Kidney capillary endothelial cell (primary cell): ENCODE measurements around the gene OMA1.
"Not testable (repeated sequence)": the region's sequence is repeated elsewhere in the genome, so short reads cannot be mapped to it uniquely, and the experiment has no call there.

Experiments used
- DNase-seq: peaks from one replicate; pipeline ENCODE4 v3.0.0-alpha.2; 2018; ENCODE audit warnings: low spot score

OMA1 gene

DNA sequence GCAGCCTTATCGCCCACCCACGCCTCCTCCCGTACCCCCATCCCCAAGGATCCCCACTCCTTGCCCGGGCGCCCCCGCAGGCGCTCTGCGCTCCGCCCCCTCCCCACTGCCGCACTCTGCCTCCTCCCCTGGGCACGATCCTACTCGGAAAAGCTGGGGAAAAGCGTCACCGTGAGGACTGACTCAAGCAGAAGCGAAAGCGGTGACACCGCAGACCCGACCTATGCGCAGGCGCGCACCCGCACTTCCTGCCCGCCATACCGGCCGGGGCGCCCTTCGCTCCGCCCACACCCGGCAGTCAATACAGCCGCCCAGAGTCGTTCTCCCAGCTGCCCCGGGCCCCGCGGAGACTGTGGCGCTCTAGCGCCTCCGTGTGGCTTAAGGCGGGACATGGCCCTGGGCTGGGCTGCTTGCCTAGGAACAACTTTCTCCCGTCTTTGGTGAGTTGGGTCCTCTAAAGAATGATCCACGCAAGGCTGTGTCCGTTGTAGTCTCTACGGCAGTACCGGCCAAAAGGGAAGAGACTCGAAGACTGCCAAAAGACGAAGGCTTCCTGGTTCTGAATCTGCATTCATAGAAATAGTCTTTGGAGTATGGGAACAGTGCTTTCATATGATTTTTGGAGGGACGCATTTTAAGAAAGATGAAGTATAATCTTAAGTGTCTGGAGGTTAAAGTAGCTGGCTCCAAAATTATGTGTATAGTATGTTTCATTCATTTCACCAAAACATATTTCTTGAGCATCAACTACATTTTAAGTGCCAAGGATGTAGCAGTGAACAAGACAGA, at the start of gene OMA1:
OMA1 (minus strand) TSS at position 207 of the 789 bp plus-strand sequence. CDS start 7,432 bp downstream, outside the sequence.
- DNase-seq, result peak; percentile 98

GRCh38 chr1:58594546-58594945, 48.0 kb upstream of the OMA1 start:
- no peak for DNase-seq

GRCh38 chr1:58592522-58593134, 46.1 kb upstream of the OMA1 start:
- no peak for DNase-seq

DNA sequence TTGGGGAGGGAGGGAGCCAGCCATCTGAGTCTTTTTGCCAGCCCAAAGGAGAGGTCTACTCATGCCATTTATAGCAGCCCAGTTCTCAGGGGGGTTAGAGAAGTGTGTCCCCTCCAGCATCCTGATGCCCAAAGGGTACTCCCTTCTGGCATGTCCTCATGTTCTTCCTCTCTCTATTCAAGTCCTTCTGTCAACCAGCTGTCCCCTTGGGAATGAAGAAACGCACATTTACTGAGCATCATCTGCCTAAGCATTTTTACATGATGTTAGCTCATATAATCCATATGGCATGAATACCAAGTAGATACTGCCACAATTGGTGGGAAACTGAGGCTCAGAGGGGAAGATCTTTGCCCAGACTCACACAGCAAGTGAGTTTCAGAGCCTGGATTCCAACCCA, 45.3 kb upstream of the OMA1 start:
- no peak for DNase-seq

DNA sequence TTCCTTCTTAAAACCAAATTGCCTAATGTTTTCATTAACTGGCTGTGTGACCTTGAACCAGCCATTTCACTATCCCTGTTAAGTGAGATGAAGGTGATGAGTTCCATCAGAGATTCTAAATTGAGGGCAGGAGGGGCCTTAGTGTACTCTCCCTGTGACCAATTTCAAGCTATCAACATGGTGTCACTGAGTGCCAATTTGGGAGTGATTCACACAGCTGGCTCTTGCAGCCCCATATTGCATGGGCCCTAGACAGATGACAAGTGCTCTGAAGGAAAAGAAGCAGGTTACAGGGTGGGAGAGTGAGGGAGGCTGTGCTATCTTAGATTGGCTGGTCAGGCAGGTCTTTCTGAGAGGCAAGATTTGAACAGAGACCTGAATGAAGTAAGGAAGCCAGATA, 43.5 kb upstream of the OMA1 start:
- no peak for DNase-seq

DNA sequence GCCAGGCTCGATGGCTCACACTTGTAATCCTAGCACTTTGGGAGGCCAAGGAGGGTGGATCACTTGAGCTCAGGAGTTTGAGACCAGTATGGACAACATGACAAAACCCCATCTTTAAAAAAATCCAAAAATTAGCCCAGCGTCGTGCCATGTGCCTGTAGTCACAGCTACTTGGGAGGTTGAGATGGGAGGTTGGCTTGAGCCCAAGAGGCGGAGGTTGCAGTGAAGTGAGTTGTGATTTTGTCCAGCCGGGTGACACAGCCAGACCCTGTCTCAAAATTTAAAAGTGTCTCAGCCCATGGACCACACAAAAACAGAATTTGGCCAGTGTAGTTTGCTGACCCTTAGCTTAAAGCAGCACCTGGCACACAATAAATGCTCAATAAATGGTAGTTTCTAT, 41.9 kb upstream of the OMA1 start:
- no peak for DNase-seq

DNA sequence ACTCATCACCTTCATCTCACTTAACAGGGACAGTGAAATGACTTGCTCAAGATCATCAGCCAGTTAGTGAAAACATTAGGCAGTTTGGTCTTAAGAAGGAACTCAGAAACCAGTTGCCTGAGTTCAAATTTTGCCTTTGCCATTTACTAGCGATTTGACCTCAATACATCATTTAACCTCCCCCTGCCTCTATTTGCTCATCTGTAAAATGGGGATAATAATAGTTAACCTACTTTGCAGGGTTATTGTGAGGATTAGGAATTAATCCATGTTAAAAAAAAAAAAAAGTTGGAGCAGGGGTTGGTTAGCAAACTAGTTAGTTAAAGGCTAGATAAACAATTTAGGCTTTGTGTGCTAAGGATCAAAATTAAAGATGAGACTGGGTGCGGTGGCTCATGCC, 41.1 kb upstream of the OMA1 start:
- DNase-seq, result no peak

- DNase-seq, result no peak
Measured at GRCh38 chr1:58586271-58586670, 39.7 kb upstream of the OMA1 start.

DNA sequence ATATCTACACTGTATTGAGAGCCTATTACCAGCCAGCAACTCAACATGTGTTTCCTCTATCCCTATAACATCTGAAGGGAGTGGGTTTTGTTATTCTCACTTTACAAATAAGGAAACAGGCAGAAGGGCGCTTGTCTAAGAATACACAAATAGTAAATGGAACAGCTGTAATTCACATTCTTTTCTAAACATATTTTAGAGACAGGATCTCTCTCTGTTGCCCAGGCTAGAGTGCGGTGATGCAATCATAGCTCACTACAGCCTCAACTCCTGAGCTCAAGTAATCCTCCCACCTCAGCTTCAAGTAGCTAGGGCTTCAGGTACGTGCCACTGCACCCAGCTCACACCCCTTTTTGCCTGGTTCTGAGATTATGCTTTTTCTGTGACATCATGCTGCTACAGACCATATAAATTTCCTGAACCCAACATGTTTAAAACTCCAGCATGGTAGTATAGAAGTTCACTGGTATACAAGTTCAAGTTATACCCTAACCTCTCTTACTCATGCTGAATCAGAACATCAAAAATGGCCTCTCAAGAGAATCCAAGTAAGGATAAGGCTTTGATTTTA, 39.1 kb upstream of the OMA1 start:
- no peak for DNase-seq

- no peak for DNase-seq
Measured at GRCh38 chr1:58585166-58585565, 38.6 kb upstream of the OMA1 start.

DNA sequence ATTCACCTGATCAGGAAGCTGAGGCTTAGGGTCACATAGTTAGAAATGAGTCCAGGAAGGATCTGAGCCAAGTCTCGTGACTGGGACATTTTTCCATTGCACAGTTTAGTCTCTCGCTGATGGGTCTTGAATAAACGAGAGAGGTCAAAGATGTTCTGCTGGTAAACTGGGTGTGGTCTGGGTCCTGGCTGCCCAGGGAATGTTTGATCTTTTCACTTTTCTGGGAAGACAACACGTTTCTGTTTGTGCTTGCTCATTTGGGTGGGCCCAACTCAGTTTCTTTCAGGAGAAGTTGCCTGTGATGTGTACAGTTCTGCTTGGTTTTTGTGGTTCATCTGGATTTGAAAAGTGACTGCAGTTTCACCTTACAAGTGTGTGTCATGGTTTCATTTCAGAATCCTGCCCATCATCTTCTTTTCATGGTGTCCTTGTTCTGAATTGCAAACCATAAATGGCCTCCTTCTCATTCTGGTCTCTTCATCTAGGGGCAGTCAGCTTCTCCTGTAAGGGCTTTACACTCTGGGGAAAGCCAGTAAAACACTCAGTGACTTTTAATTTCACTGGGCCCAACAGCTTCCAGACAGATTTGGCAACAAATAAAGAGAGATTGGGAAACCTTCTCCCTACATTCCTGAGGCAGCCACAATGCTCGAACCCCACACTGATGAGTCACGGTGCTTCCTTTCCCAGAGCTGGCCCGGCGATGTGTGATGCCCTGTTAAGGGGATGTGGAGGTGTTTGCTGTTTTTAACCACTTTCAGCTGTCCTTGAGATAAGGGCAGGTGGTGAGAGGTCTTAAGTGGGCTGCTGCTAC, 37.8 kb upstream of the OMA1 start:
- no peak for DNase-seq

GRCh38 chr1:58583496-58583895, 37.0 kb upstream of the OMA1 start:
- no peak for DNase-seq

- not testable (repeated sequence) for DNase-seq
Measured at GRCh38 chr1:58582143-58582542, 35.6 kb upstream of the OMA1 start.

DNA sequence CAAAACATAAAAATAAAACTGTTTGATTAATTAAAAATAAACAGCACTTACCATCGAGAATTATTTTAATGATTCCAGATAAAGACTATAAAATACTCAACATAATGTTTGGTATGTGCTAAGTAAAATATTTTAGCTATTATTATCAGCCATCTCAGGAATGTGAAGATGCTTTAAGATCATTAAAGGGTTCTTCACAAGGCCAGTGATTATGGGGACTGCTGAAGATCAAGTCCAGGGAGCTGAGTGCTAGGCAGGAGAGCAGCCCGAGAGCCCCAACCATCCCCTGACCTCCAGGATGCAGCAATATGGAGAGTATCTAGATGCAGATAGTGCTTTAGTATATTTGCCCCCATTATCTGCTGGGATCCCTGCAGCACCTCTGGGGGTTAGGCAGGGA, 35.1 kb upstream of the OMA1 start:
- no peak for DNase-seq

DNA sequence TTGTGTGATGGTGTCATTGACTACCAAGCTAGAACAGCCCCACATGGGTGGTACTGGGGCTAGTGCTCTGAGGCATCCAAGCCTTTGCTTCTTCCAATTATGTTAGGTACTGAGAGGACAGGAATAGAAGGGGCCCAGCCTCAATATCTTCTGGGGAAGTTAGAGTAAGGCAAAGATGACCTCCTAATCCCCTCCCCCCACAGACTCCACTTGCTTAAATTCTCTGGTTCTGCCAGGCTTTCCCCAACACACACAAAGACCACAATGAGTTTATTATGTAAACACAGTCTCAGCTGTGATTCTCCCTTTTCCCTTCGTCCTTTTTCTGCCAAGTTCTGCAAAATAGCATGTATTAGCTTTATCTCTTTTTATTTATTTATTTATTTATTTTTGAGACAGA, 33.7 kb upstream of the OMA1 start:
- DNase-seq, result no peak

DNA sequence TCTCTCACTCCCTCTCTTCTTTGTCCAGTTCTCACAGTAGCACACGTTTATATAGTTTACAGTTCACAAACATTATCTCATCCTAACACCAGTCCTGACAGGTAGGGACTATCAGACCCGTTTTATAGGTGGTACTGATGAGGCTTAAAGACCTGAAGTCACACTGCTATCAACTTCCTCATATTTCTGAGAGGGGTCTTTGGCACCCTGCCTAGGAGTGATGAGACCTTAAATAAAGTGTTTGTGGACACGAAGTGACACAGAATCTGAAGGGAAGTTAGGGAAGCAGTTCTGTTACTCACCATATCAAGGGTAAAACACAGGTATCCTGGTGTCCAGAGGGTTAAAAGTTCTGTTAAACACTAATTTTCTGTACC, 31.1 kb upstream of the OMA1 start:
- no peak for DNase-seq

DNA sequence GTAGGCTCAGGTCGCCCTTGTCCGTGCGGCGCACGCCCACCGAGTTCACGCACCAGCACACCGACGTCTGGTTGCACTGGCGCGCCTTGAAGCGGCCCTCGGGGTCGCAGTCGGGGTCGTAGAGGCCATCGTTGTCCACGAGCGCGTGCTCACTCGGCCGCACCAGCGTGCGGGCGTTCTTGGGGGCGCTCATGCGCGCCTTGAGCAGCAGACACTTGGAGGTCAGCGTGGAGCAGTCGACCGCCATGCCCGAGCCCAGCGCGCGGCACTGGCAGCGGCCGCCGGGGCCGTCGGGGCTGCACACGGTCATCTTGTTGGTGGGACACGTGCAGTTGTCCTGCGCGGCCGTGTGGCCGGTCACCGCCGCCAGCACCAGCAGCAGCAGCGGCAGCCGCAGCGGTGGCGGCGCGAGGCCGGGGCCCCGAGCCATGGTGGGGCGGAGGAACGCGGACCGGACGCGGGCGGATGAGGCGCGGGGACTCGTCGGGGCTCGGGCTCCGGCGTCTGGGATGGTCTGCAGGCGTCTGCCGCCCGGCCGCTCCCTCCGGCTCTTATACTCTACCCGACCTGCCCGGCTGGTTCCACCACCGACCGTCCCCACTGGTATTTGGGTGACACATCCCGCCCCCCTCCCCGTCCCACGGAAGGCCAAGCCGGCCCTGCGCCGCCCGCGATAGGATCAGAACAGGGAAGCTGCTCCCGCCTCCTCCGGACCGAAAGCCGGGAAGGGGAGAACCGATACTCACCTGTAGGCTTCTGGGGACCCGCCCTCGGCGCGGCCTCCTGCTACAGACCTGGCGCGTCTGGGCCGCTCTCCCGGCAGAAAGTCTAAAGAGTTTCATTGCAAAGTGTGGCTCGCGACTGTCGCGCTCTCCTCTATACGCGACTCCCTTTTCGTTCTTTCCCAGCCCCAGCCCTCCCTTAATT, 30.5 kb upstream of the OMA1 start, which contains the start of gene TACSTD2:
TACSTD2 (minus strand) TSS at position 526 of the 927 bp plus-strand sequence; CDS start at position 430, 96 bp downstream.
- no peak for DNase-seq

DNA sequence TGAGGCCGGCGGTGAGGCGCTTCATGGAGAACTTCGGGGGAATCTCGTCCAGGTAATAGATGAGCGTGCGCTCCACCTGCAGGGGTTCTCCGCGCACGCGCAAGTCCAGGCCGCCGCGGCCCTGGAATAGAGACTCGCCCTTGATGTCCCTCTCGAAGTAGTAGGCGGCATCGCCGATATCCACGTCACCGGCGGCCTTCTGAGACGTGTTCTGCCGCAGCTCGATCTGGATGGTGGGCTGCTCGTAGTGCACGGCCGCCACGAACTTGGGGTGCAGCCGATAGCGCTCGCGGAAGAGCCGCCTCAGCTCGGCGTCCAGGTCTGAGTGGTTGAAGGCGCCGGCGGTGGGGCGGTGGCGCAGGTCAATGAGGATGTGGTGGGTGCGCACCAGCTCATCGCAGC, 29.8 kb upstream of the OMA1 start:
- no peak for DNase-seq

DNA sequence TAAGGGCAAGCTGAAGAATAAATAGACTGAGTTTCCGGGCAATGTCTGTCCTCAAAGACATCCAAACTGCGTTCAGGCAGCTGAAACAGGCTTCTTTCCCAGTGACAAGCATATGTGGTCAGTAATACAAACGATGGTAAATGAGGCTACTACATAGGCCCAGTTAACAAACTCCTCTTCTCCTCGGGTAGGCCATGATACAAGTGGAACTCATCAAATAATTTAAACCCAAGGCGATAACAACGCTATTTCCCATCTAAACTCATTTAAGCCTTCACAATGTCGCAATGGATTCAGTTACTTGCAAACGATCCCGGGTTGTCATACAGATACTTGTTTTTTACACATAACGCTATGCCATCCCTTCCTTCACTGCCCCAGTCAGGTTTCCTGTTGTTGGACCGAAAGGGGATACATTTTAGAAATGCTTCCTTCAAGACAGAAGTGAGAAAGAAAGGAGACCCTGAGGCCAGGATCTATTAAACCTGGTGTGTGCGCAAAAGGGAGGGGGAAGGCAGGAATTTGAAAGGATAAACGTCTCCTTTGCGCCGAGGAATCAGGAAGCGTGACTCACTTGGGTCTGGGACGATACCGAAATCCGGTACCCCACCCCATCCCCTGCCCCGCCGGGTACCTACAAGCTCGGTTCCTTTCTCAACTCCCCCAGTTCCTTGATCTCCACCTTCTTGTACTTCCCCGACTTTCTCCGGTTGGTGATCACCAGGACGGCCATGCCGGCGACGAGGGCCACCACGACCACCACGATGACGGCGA, 29.2 kb upstream of the OMA1 start:
- no peak for DNase-seq

DNA sequence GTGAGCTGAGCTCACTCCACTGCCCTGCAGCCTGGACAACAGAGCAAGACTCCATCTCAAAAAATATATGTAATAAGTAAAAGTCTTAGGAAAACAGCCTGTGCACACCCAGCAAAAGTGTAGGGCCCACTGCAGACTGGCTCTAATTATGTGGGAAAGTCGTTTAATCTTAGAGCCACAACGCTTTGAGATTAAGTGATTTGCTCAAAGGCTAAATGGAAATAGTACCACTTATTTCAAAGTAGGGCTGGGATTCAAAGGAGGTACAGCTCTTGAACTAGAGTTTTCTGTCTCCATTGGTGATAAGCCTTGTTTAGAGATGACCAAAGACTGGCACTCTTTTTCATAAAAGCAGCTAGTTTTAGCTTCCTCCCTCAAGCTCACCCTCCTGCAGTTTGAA, 28.3 kb upstream of the OMA1 start:
- DNase-seq, result no peak
